Loucy (cell line): Measurements from ENCODE around the gene ULBP2.
"Not testable (repeated sequence)": the region's sequence is repeated elsewhere in the genome, so short reads cannot be mapped to it uniquely, and the experiment has no call there.

Source experiments
- CTCF ChIP-seq: fragments of 200-600 bp; sonication (generic); conservative IDR thresholded peaks from 2 replicates; pipeline ENCODE4 v1.5.1; 2014; ENCODE audit warnings: mild to moderate bottlenecking, antibody characterized with exemption, low read length
- EZH2phosphoT487 ChIP-seq: fragments of 200-600 bp; IDR thresholded peaks from 2 replicates; pipeline ENCODE4 v1.6.1; 2018; ENCODE audit warnings: antibody characterized with exemption, mild to moderate bottlenecking, moderate library complexity, borderline replicate concordance

GRCh38 chr6:149974394-149974793 lies 32.6 kb downstream of the ULBP2 start:
- TF ChIP-seq EZH2phosphoT487, CTCF: not testable (repeated sequence)
